Glomerular visceral epithelial cell (primary cell): ENCODE results near the gene LAMC3.

Experiments used
- DNase-seq: peaks from one replicate; pipeline ENCODE4 v3.0.0-alpha.2; 2016; ENCODE audit errors: extremely low spot score

The LAMC3 gene

GRCh38 chr9:131011274-131012022 is 2.5 kb downstream of the LAMC3 start:
- DNase-seq: no peak

- DNase-seq: no peak
These were observed 3.0 kb downstream of the LAMC3 start for GRCh38 chr9:131012023-131012334.

- DNase-seq: no peak
These were observed 3.5 kb downstream of the LAMC3 start for GRCh38 chr9:131012396-131012917.

GRCh38 chr9:131013015-131013755 is 4.2 kb downstream of the LAMC3 start:
- no peak for DNase-seq

GRCh38 chr9:131013771-131014676 is 5.0 kb downstream of the LAMC3 start:
- DNase-seq: no peak

GRCh38 chr9:131015112-131015511 is 6.1 kb downstream of the LAMC3 start:
- DNase-seq: no peak

- no peak for DNase-seq
These were observed 7.0 kb downstream of the LAMC3 start for GRCh38 chr9:131015876-131016397.

GRCh38 chr9:131017067-131017466 is 8.1 kb downstream of the LAMC3 start:
- no peak for DNase-seq

GRCh38 chr9:131018621-131019020 is 9.6 kb downstream of the LAMC3 start:
- no peak for DNase-seq

- DNase-seq: no peak
These were observed 10.6 kb downstream of the LAMC3 start for GRCh38 chr9:131019388-131020239.

- no peak for DNase-seq
These were observed 11.4 kb downstream of the LAMC3 start for GRCh38 chr9:131020388-131020787.

GRCh38 chr9:131020862-131021261 is 11.9 kb downstream of the LAMC3 start:
- DNase-seq: no peak

GRCh38 chr9:131021785-131022184 is 12.8 kb downstream of the LAMC3 start:
- no peak for DNase-seq

GRCh38 chr9:131024978-131025868 is 16.2 kb downstream of the LAMC3 start:
- no peak for DNase-seq

- DNase-seq: no peak
These were observed 17.2 kb downstream of the LAMC3 start for GRCh38 chr9:131025953-131026858.

GRCh38 chr9:131027048-131027871 is 18.3 kb downstream of the LAMC3 start:
- no peak for DNase-seq

- DNase-seq: no peak
These were observed 18.9 kb downstream of the LAMC3 start for GRCh38 chr9:131027872-131028179.

GRCh38 chr9:131028221-131028884 is 19.4 kb downstream of the LAMC3 start:
- DNase-seq: no peak
